Pancreas (tissue), 10 donors: ENCODE data around the gene THAP6. TPM values are rescaled to one million over a fixed set of nuclear protein-coding genes. Genes with fewer than 3 reads are reported as not detected.
A peak's percentile ranks its signal among the peaks of the same experiment; 100 is the strongest.

ENCODE experiments used
- ATAC-seq, 4 donors: fragments of 200-7000 bp; cut with Tn5 transposase; one replicate each; pipeline versions ENCODE4 v1.8.0 to v1.9.1; 2020; ENCODE audit warnings: mild to moderate bottlenecking in 4 of 4, moderate library complexity in 4 of 4
- DNase-seq, 6 donors: peaks; one replicate each; pipeline ENCODE4 v3.0.0-alpha.2; 2020
- FAIRE-seq: peaks from 2 replicates; lab custom pipeline; 2012; peaks lifted over from hg19 to GRCh38; lab: Jason Lieb, UNC
- H3K27ac ChIP-seq, 4 donors: fragments of 200-600 bp; sonication (generic); 1 replicate in 3 of 4; 2 replicates in 1 of 4; pipeline versions ENCODE4 v1.5.0 to v1.8.0; 2020
- H3K27me3 ChIP-seq, 4 donors: fragments of 200-600 bp; one replicate each; pipeline ENCODE4 v1.8.0; 2021
- H3K36me3 ChIP-seq, 3 donors: fragments of 200-600 bp; sonication (generic) in 1 of 3; one replicate each; pipeline versions ENCODE4 v1.5.0 to v1.8.0; 2020 to 2021
- H3K4me1 ChIP-seq, 3 donors: fragments of 200-600 bp; one replicate each; pipeline ENCODE4 v1.8.0; 2021
- H3K4me3 ChIP-seq, 4 donors: fragments of 200-600 bp; sonication (generic) in 2 of 4; one replicate each; pipeline versions ENCODE4 v1.5.0 to v1.8.0; 2020 to 2021
- H3K9me3 ChIP-seq, 4 donors: fragments of 200-600 bp; one replicate each; pipeline ENCODE4 v1.8.0; 2021
- WGBS, 2 donors: extraction: QIAGEN DNeasy Blood & Tissue Kit; methylation state at CpG; one replicate each; pipeline ENCODE4 v1.1.7; 2013; 5-methylcytosine and 5-hydroxymethylcytosine counted together
- intact Hi-C, 3 donors: fragments of 100-400 bp; cut with DNase I; formaldehyde crosslinking; loops; one replicate each; pipeline versions ENCODE4 v1.11.1 to v1.14.2; 2022
- polyA plus RNA-seq, 2 donors: library from polyadenylated mRNA; stranded (reverse); fragments of 200-250 nt; gene quantifications; one replicate each; pipeline ENCODE4 v1.2.3, GENCODE V29; 2013
- total RNA-seq, 6 donors: library from RNA; stranded (reverse); fragmentation: NEBNext Ultra II Directional in 4 of 6; extraction: Animal tissue kit (Norgen Biotek cat#: 25700) in 4 of 6; gene quantifications; one replicate each; pipeline versions ENCODE4 v1.2.1 to v1.2.4, GENCODE V29; 2021 to 2023
- TF ChIP-seq, protein P1 (sequence below), 4 donors: fragments of 200-600 bp; sonication (generic) in 3 of 4; IDR thresholded peaks; one replicate each; pipeline versions ENCODE4 v1.5.0 to v1.8.0; 2021; ENCODE audit warnings: antibody characterized with exemption in 4 of 4
- donor health status: healthy with polysubstance abuse.
- donor health status: DM: no; HTN: no; CAD: no; lungs with moderate emphysema.
- donor health status: DM: no; HTN: no; CAD: no.
- donor health status: control.
- donor health status: control.
- donor health status: Bipolar disorder and iron deficiency.
- donor health status: DM: yes; HTN: yes; CAD: no.
- donor health status: DM: no; HTN: no; CAD: no.
- donor health status: DM: no; HTN: no; CAD: no.
- donor health status: DM: yes; HTN: yes; CAD: no.

THAP6 gene
- total and polyA plus RNA-seq, 8 donors: 3.6 to 11.5 (median 8.3) TPM

DNA sequence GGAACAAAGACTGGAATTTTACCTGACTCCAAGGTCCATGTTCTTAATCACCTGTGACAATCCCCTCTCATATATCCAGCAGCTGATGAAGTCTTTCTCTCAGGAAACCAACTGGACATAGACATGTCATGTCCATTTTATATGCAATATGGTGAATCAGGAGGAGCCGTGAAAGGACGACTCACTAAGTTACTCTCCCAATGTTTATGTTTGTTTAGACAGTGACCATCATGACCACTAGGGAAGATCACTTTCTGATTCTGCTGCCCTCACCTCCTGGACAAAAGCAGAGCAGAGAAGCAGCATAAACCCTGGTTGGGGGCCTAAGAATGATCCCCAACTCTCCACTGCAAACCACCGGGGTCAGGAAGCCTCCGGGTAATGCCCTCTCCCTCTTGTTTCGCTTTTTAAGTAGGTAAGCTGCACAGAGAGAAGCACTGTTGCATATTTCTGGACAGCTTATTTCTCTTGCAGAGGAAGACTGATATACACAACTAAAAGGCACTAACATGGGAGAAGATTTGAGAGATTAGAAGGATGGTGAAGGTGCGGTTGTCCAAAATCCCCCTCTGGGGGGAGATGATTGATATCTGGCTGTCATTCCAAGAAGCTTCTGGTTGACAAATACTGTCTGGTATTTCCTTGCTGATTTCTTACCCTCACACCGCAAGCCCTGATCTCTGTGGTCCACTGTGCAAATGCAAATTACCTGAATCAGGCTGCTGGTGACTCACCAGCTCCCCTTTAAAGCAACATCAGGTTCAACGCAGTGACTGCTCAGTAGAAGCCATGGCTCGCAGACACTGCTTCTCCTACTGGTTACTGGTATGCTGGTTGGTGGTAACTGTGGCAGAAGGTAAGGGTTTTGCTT lies 41.3 kb downstream of the THAP6 start, which contains the start of gene ODAPH:
Gene ODAPH (plus strand): TSS at position 773 of the 871 bp plus-strand sequence. CDS start 17 bp downstream, at position 790.
- TF ChIP-seq, protein P1, sequence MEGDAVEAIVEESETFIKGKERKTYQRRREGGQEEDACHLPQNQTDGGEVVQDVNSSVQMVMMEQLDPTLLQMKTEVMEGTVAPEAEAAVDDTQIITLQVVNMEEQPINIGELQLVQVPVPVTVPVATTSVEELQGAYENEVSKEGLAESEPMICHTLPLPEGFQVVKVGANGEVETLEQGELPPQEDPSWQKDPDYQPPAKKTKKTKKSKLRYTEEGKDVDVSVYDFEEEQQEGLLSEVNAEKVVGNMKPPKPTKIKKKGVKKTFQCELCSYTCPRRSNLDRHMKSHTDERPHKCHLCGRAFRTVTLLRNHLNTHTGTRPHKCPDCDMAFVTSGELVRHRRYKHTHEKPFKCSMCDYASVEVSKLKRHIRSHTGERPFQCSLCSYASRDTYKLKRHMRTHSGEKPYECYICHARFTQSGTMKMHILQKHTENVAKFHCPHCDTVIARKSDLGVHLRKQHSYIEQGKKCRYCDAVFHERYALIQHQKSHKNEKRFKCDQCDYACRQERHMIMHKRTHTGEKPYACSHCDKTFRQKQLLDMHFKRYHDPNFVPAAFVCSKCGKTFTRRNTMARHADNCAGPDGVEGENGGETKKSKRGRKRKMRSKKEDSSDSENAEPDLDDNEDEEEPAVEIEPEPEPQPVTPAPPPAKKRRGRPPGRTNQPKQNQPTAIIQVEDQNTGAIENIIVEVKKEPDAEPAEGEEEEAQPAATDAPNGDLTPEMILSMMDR (IDR thresholded peaks at IDR 0.05): no peak
- Histone ChIP-seq H3K36me3 (no peaks in the 10 kb centered on the region), H3K27me3 (no peaks in the 10 kb centered on the region), H3K9me3 (no peaks in the 10 kb centered on the region), H3K4me3 (no peak within 1 kb of the TSS), H3K4me1 (no peaks in the 10 kb centered on the region), H3K27ac (no peak within 1 kb of the TSS)
- no peak for DNase-seq
- WGBS, 2 donors: 53 to 56% methylated on average over 9 of the region's 9 CpGs
- intact Hi-C loops: no loop called here
- no peak for ATAC-seq
- no peak for FAIRE-seq

DNA sequence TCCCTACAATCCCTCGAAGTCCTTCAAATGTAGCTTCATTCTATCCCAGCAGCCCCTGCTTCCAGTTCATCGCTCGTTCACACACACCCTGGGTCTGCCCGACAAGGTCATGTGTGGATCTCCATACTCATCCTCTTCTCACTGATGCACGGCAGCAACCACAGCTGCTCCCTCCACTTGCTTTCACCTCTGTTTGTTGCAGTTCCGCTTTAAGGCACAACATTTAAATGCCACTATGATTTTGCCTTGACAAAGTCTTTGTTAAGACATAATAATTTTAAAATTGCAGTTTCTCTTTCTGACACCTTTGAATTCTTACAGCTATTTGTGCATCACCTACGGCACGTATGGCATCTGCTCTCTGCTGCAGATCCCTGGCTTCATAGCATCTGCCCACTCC lies 43.4 kb downstream of the THAP6 start:
- Histone ChIP-seq H3K36me3 (no peaks in the 10 kb centered on the region), H3K4me3 (no peak overlapping the region), H3K27ac (no peak overlapping the region), H3K9me3 (no peaks in the 10 kb centered on the region), H3K4me1 (no peaks in the 10 kb centered on the region), H3K27me3 (no peaks in the 10 kb centered on the region)
- intact Hi-C loops: no loop called here
- ATAC-seq (no peak), FAIRE-seq (no peak), DNase-seq (no peak)
- WGBS, 2 donors: 77 to 81% methylated on average over 8 of the region's 8 CpGs
- TF ChIP-seq, protein P1 (IDR thresholded peaks at IDR 0.05): no peak

DNA sequence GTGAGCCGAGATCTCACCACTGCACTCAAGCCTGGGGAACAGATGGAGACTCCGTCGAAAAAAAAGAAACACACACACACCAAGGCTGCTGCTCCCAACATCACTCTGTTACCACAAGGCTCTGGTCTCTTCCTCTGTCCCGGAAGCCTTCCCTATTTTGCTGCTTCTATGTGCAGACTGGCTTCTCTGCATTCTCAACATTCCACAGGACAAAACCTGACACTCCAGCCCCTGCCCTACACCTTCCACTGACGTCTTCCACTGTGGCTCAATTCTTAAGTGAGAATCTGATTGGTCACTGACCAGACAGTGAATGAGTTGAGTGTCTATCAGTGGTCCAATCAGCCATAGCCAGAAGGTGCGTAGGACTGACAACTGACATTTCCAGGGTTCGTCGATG lies 47.5 kb downstream of the THAP6 start:
- DNase-seq: no peak
- TF ChIP-seq, protein P1 (IDR thresholded peaks at IDR 0.05): no peak
- H3K27me3 ChIP-seq: no peaks in the 10 kb centered on the region
- intact Hi-C loops: no loop called here
- H3K4me3 ChIP-seq: no peak overlapping the region
- no peaks in the 10 kb centered on the region for H3K9me3 ChIP-seq
- no peak for FAIRE-seq
- ATAC-seq: peak in 1 of 4 donors; percentile 27
- no peaks in the 10 kb centered on the region for H3K36me3 ChIP-seq
- WGBS, 2 donors: 48 to 64% methylated on average over 8 of the region's 8 CpGs
- no peak overlapping the region for H3K27ac ChIP-seq
- no peaks in the 10 kb centered on the region for H3K4me1 ChIP-seq

DNA sequence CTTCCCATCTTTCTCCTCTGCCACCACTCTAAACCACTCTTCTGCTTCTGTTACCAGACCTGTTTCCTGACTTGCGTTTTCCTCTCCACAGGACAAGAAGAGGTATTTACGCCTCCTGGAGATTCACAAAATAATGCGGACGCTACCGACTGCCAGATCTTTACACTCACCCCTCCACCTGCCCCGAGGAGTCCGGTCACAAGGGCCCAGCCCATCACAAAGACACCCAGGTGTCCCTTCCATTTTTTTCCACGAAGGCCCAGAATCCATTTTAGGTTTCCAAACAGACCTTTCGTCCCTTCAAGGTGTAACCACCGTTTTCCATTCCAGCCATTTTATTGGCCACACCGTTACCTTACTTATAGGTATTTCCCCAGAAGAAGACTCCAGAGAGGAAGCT lies 49.8 kb downstream of the THAP6 start:
- DNase-seq (no peak), FAIRE-seq (no peak), ATAC-seq (no peak)
- Histone ChIP-seq H3K4me1 (no peaks in the 10 kb centered on the region), H3K36me3 (no peaks in the 10 kb centered on the region), H3K27ac (no peak overlapping the region), H3K27me3 (no peaks in the 10 kb centered on the region), H3K9me3 (no peaks in the 10 kb centered on the region), H3K4me3 (no peak overlapping the region)
- 72 to 75% methylated on average over 11 of the region's 11 CpGs for WGBS, 2 donors
- TF ChIP-seq, protein P1 (IDR thresholded peaks at IDR 0.05): no peak
- intact Hi-C loops: no loop called here

DNA sequence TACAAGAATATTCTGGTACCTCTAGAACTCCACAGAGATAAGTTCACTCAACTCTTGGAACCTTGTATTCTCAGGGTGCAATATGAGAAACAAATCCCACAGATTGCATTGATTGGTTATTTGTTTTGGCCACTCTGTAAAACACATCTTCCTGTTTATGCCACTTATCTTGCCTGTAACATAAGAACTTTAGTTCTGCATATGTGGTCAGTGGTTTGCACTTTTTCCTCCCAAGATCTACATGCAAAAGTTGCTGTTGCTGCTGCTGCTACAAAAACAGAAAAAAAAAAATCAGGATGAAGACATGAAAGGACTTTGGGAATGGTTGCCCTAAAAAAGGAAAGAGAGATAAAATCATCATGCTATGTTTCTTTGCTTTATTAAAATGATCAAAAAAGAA lies 51.2 kb downstream of the THAP6 start:
- no peaks in the 10 kb centered on the region for H3K27me3 ChIP-seq
- no peaks in the 10 kb centered on the region for H3K9me3 ChIP-seq
- FAIRE-seq (no peak), ATAC-seq (no peak), DNase-seq (no peak)
- H3K27ac ChIP-seq: no peak overlapping the region
- intact Hi-C loops: no loop called here
- H3K4me1 ChIP-seq: no peaks in the 10 kb centered on the region
- H3K36me3 ChIP-seq: no peaks in the 10 kb centered on the region
- H3K4me3 ChIP-seq: no peak overlapping the region
- TF ChIP-seq, protein P1 (IDR thresholded peaks at IDR 0.05): no peak
